Astrocyte (in vitro differentiated cells and primary cell): Measurements from ENCODE around the gene SNAPC3. TPM values are rescaled to one million over a fixed set of nuclear protein-coding genes. Genes with fewer than 3 reads are reported as not detected.

Experiments
- DNase-seq: peaks from one replicate; pipeline ENCODE4 v3.0.0-alpha.2; 2010; ENCODE audit warnings: low read depth
- FAIRE-seq: peaks from 2 replicates; lab custom pipeline; 2011; peaks lifted over from hg19 to GRCh38; lab: Jason Lieb, UNC
- H2AFZ ChIP-seq: 2 replicates; pipeline ENCODE4 v1.6.0; 2012; ENCODE audit warnings: low read depth, low read length, inconsistent platforms
- H3K27ac ChIP-seq: 2 replicates; pipeline ENCODE4 v1.5.1; 2011; ENCODE audit warnings: low read depth, low read length, inconsistent platforms
- H3K27me3 ChIP-seq: 2 replicates; pipeline ENCODE4 v1.6.0; 2011; ENCODE audit warnings: low read length, inconsistent platforms; ENCODE audit not compliant: insufficient read depth
- H3K36me3 ChIP-seq: 2 replicates; pipeline ENCODE4 v1.5.1; 2011; ENCODE audit warnings: low read length, inconsistent platforms; ENCODE audit not compliant: insufficient read depth
- H3K4me1 ChIP-seq: 2 replicates; pipeline ENCODE4 v1.5.1; 2011; ENCODE audit warnings: low read length, inconsistent platforms; ENCODE audit not compliant: insufficient read depth
- H3K4me2 ChIP-seq: 2 replicates; pipeline ENCODE4 v1.6.0; 2012; ENCODE audit warnings: low read length, inconsistent platforms
- H3K4me3 ChIP-seq: 2 replicates; pipeline ENCODE4 v1.5.1; 2011; ENCODE audit warnings: low read depth, mild to moderate bottlenecking, low read length, inconsistent platforms; ENCODE audit not compliant: insufficient read depth
- H3K79me2 ChIP-seq: 2 replicates; pipeline ENCODE4 v1.6.0; 2012; ENCODE audit warnings: mild to moderate bottlenecking, low read length, inconsistent platforms; ENCODE audit not compliant: insufficient read depth
- H3K9ac ChIP-seq: 2 replicates; pipeline ENCODE4 v1.6.0; 2012; ENCODE audit warnings: mild to moderate bottlenecking, low read length, inconsistent platforms
- H3K9me3 ChIP-seq: 2 replicates; pipeline ENCODE4 v1.5.1; 2012; ENCODE audit warnings: low read depth, mild to moderate bottlenecking, low read length, inconsistent platforms; ENCODE audit not compliant: insufficient read depth
- H4K20me1 ChIP-seq: 2 replicates; pipeline ENCODE4 v1.6.0; 2012; ENCODE audit warnings: low read length, inconsistent platforms; ENCODE audit not compliant: insufficient read depth
- H3K27ac Mint-ChIP-seq: one replicate; pipeline ENCODE4 v1.8.0; 2021; ENCODE audit warnings: mild to moderate bottlenecking, mixed read lengths; ENCODE audit not compliant: unreplicated experiment
- H3K27me3 Mint-ChIP-seq: one replicate; pipeline ENCODE4 v1.8.0; 2021; ENCODE audit warnings: low read depth, mixed read lengths; ENCODE audit not compliant: unreplicated experiment
- H3K36me3 Mint-ChIP-seq: one replicate; pipeline ENCODE4 v1.8.0; 2021; ENCODE audit warnings: low read depth, mixed read lengths; ENCODE audit not compliant: unreplicated experiment
- H3K4me1 Mint-ChIP-seq: one replicate; pipeline ENCODE4 v1.8.0; 2021; ENCODE audit warnings: low read depth, mixed read lengths; ENCODE audit not compliant: unreplicated experiment
- H3K4me3 Mint-ChIP-seq: one replicate; pipeline ENCODE4 v1.8.0; 2021; ENCODE audit warnings: mild to moderate bottlenecking, moderate library complexity, mixed read lengths; ENCODE audit not compliant: unreplicated experiment
- H3K9me3 Mint-ChIP-seq: one replicate; pipeline ENCODE4 v1.8.0; 2021; ENCODE audit warnings: mild to moderate bottlenecking, mixed read lengths; ENCODE audit not compliant: unreplicated experiment
- EZH2 ChIP-seq: IDR thresholded peaks from 2 replicates; pipeline ENCODE4 v1.6.1; 2012; ENCODE audit warnings: mild to moderate bottlenecking, low read length, inconsistent platforms; ENCODE audit not compliant: insufficient read depth
- total RNA-seq: library from RNA; stranded (reverse); gene quantifications from 2 replicates; pipeline ENCODE4 v1.2.1, GENCODE V29; 2021
- TF ChIP-seq, protein P1 (sequence below): IDR thresholded peaks from 2 replicates; pipeline ENCODE4 v1.5.1; 2011; ENCODE audit warnings: low read depth, mild to moderate bottlenecking, inconsistent platforms, low read length, moderate library complexity; ENCODE audit not compliant: insufficient read depth

Gene SNAPC3
- total RNA-seq, 1 donor from 2014 or later = 40.3 TPM

DNA sequence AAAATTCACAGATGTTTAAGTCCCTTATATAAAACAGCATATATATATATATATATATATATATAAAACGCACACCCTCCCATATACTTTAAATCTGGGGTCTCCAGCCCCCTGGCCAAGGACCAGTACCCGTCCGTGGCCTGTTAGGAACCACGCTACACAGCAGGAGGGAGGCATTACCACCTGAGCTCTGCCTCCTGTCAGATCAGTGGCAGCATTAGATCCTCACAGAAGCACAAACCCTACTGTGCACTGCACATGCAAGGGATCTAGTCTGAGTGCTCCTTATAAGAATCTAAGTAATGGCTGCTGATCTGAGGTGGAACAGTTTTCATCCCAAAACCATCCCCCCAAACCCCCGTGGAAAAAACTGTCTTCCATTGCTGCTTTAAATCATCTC is 79.1 kb downstream of the SNAPC3 start:
- TF ChIP-seq EZH2 = no peak
- TF ChIP-seq, protein P1, sequence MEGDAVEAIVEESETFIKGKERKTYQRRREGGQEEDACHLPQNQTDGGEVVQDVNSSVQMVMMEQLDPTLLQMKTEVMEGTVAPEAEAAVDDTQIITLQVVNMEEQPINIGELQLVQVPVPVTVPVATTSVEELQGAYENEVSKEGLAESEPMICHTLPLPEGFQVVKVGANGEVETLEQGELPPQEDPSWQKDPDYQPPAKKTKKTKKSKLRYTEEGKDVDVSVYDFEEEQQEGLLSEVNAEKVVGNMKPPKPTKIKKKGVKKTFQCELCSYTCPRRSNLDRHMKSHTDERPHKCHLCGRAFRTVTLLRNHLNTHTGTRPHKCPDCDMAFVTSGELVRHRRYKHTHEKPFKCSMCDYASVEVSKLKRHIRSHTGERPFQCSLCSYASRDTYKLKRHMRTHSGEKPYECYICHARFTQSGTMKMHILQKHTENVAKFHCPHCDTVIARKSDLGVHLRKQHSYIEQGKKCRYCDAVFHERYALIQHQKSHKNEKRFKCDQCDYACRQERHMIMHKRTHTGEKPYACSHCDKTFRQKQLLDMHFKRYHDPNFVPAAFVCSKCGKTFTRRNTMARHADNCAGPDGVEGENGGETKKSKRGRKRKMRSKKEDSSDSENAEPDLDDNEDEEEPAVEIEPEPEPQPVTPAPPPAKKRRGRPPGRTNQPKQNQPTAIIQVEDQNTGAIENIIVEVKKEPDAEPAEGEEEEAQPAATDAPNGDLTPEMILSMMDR = no peak
- no peak for FAIRE-seq
- no peak overlapping the region for H3K9ac ChIP-seq

DNA sequence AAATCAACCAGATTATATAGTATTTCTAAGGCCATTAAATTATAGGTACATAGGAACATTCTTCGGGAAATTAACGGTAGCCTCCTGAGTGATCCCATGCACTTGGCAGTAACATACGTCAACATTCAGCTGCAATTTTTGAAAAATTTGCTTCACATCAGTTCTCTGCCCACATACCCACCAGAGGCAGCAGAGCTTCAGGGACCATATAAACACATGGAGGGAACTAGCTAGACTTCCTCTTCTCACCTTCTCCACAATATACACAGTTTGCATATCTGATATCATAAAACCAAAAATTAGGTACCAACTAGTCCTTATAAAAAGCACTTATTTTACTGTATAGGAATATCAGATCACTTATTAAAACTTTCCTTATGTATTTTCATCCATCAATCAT is 83.2 kb downstream of the SNAPC3 start:
- DNase-seq (no peak), FAIRE-seq (no peak)
- TF ChIP-seq EZH2 = no peak
- TF ChIP-seq, protein P1 = no peak
- Histone ChIP-seq H2AFZ (no peak overlapping the region), H3K4me3 (no peak overlapping the region), H3K9ac (no peak overlapping the region), H3K9me3 (no peaks in the 10 kb centered on the region), H3K36me3 (peaks cover 15% of the 10 kb centered on the region), H3K4me1 (peaks cover 5% of the 10 kb centered on the region), H3K4me2 (no peak overlapping the region), H3K79me2 (peaks cover 36% of the 10 kb centered on the region), H3K27ac (no peak overlapping the region), H4K20me1 (peaks cover 4% of the 10 kb centered on the region), H3K27me3 (no peaks in the 10 kb centered on the region)
- Mint-ChIP-seq H3K9me3 (no peaks in the 10 kb centered on the region), H3K27ac (no peak overlapping the region), H3K4me1 (no peaks in the 10 kb centered on the region), H3K27me3 (no peaks in the 10 kb centered on the region), H3K36me3 (no peaks in the 10 kb centered on the region), H3K4me3 (no peak overlapping the region)

More for the DNA sequence above, 79.1 kb downstream of the SNAPC3 start:
- Mint-ChIP-seq H3K27ac (no peak overlapping the region), H3K9me3 (no peaks in the 10 kb centered on the region), H3K36me3 (no peaks in the 10 kb centered on the region), H3K4me3 (no peak overlapping the region), H3K4me1 (peaks cover 2% of the 10 kb centered on the region), H3K27me3 (no peaks in the 10 kb centered on the region)
- H3K9me3 ChIP-seq = no peaks in the 10 kb centered on the region
- H3K4me1 ChIP-seq = no peaks in the 10 kb centered on the region
- H2AFZ ChIP-seq = no peak overlapping the region
- H3K36me3 ChIP-seq = peaks cover 15% of the 10 kb centered on the region
- DNase-seq = no peak
- H3K4me3 ChIP-seq = no peak overlapping the region
- H4K20me1 ChIP-seq = no peaks in the 10 kb centered on the region
- no peak overlapping the region for H3K4me2 ChIP-seq
- no peak overlapping the region for H3K27ac ChIP-seq
- peaks cover 14% of the 10 kb centered on the region for H3K79me2 ChIP-seq
- no peaks in the 10 kb centered on the region for H3K27me3 ChIP-seq

GRCh38 chr9:15509931-15510788 is 87.5 kb downstream of the SNAPC3 start:
- H3K4me3 Mint-ChIP-seq = peak overlapping the region; percentile 99

More at GRCh38 chr9:15509931-15510788, 87.5 kb downstream of the SNAPC3 start:
- Mint-ChIP-seq H3K27ac (peak overlapping the region; percentile 84), H3K9me3 (no peaks in the 10 kb centered on the region), H3K27me3 (no peaks in the 10 kb centered on the region), H3K36me3 (no peaks in the 10 kb centered on the region), H3K4me1 (no peaks in the 10 kb centered on the region)
- no peaks in the 10 kb centered on the region for H3K27me3 ChIP-seq
- peak overlapping the region; percentile 94 for H3K4me2 ChIP-seq
- TF ChIP-seq, protein P1 = no peak
- no peak for TF ChIP-seq EZH2
- no peaks in the 10 kb centered on the region for H3K9me3 ChIP-seq
- peak overlapping the region; percentile 97 for H2AFZ ChIP-seq
- peaks cover 6% of the 10 kb centered on the region for H3K36me3 ChIP-seq
- H3K79me2 ChIP-seq = peaks cover 27% of the 10 kb centered on the region
- H3K4me3 ChIP-seq = peak overlapping the region; percentile 81
- peak overlapping the region; percentile 98 for H3K27ac ChIP-seq
- H3K4me1 ChIP-seq = peaks cover 8% of the 10 kb centered on the region
- DNase-seq (no peak), FAIRE-seq (no peak)
- H4K20me1 ChIP-seq = peaks cover 4% of the 10 kb centered on the region
- peak overlapping the region; percentile 96 for H3K9ac ChIP-seq
